Neuronal stem cell (in vitro differentiated cells): ENCODE results near the gene ARHGEF17.

Source experiments
- DNase-seq: peaks from one replicate; pipeline ENCODE4 v3.0.0-alpha.2; 2013; ENCODE audit warnings: low spot score
- H2AFZ ChIP-seq: one replicate; pipeline ENCODE4 v1.6.1; 2013; ENCODE audit warnings: mild to moderate bottlenecking, low read length, inconsistent platforms
- H2AK5ac ChIP-seq: 2 replicates; pipeline ENCODE4 v1.6.1; 2013; ENCODE audit warnings: low read depth, mild to moderate bottlenecking, inconsistent platforms, low read length, moderate library complexity, mixed read lengths
- H2BK120ac ChIP-seq: 2 replicates; pipeline ENCODE4 v1.6.1; 2013; ENCODE audit warnings: low read depth, mild to moderate bottlenecking, inconsistent platforms, low read length, moderate library complexity, mixed read lengths
- H2BK12ac ChIP-seq: one replicate; pipeline ENCODE4 v1.6.1; 2013; ENCODE audit warnings: low read length, inconsistent platforms
- H2BK15ac ChIP-seq: 2 replicates; pipeline ENCODE4 v1.6.1; 2013; ENCODE audit warnings: mild to moderate bottlenecking, low read length, inconsistent platforms, mixed read lengths
- H2BK5ac ChIP-seq: one replicate; pipeline ENCODE4 v1.6.1; 2013; ENCODE audit warnings: inconsistent platforms, mild to moderate bottlenecking, low read length, moderate library complexity
- H3K14ac ChIP-seq: one replicate; pipeline ENCODE4 v1.6.1; 2013; ENCODE audit warnings: low read length, inconsistent platforms
- H3K18ac ChIP-seq: 2 replicates; pipeline ENCODE4 v1.6.1; 2013; ENCODE audit warnings: low read length, inconsistent platforms
- H3K23ac ChIP-seq: 2 replicates; pipeline ENCODE4 v1.6.1; 2013; ENCODE audit warnings: low read depth, mild to moderate bottlenecking, mixed read lengths, low read length, inconsistent platforms; ENCODE audit not compliant: poor library complexity
- H3K27ac ChIP-seq: replicated peaks from 3 replicates; pipeline ENCODE4 v1.5.1; 2013; ENCODE audit warnings: low read length, inconsistent platforms
- H3K27me3 ChIP-seq, 3 experiments: 2 replicates each; pipeline ENCODE4 v1.6.1; 2013; ENCODE audit warnings: low read length in 3 of 3, mild to moderate bottlenecking in 2 of 3, inconsistent platforms in 1 of 3, low read depth in 1 of 3, mixed read lengths in 1 of 3, moderate library complexity in 1 of 3; ENCODE audit not compliant: control insufficient read depth in 3 of 3, insufficient read depth in 3 of 3
- H3K36me3 ChIP-seq, 2 donors: replicated peaks in 1 of 2; 2 replicates each; pipeline ENCODE4 v1.6.1; 2013; ENCODE audit warnings: low read length in 2 of 2; ENCODE audit not compliant: control insufficient read depth in 2 of 2, insufficient read depth in 2 of 2
- H3K4ac ChIP-seq: 2 replicates; pipeline ENCODE4 v1.6.1; 2013; ENCODE audit warnings: inconsistent platforms, mild to moderate bottlenecking, low read length, moderate library complexity
- H3K4me1 ChIP-seq, 2 donors: 1 replicate in 1 of 2; 2 replicates in 1 of 2; pipeline ENCODE4 v1.6.1; 2013; ENCODE audit warnings: low read length in 2 of 2, low read depth in 1 of 2; ENCODE audit not compliant: control insufficient read depth in 2 of 2, insufficient read depth in 1 of 2
- H3K4me2 ChIP-seq: one replicate; pipeline ENCODE4 v1.6.1; 2013; ENCODE audit warnings: mild to moderate bottlenecking, low read length, inconsistent platforms; ENCODE audit not compliant: insufficient read depth, poor library complexity, severe bottlenecking
- H3K4me3 ChIP-seq, 2 donors: 2 replicates each; pipeline ENCODE4 v1.5.1; 2013; ENCODE audit warnings: low read length in 2 of 2, mild to moderate bottlenecking in 2 of 2, inconsistent platforms in 1 of 2, moderate library complexity in 1 of 2
- H3K79me1 ChIP-seq: one replicate; pipeline ENCODE4 v1.6.1; 2013; ENCODE audit warnings: low read depth, mild to moderate bottlenecking, inconsistent platforms, low read length, moderate library complexity
- H3K9ac ChIP-seq: one replicate; pipeline ENCODE4 v1.6.1; 2013; ENCODE audit warnings: mild to moderate bottlenecking, low read depth, low read length, inconsistent platforms; ENCODE audit not compliant: poor library complexity
- H3K9me3 ChIP-seq, 2 donors: replicated peaks in 1 of 2; 2 replicates each; pipeline versions ENCODE3 to v1.6.1; 2013; ENCODE audit warnings: low read length in 2 of 2, mild to moderate bottlenecking in 2 of 2, inconsistent platforms in 1 of 2, low read depth in 1 of 2, mixed read lengths in 1 of 2, moderate library complexity in 1 of 2; ENCODE audit not compliant: control insufficient read depth in 2 of 2, insufficient read depth in 1 of 2
- H4K8ac ChIP-seq: one replicate; pipeline ENCODE4 v1.6.1; 2013; ENCODE audit warnings: low read depth, mild to moderate bottlenecking, inconsistent platforms, low read length, moderate library complexity
- H4K91ac ChIP-seq: one replicate; pipeline ENCODE4 v1.6.1; 2013; ENCODE audit warnings: low read length, low read depth, mild to moderate bottlenecking, inconsistent platforms; ENCODE audit not compliant: poor library complexity
- WGBS, 2 donors: extraction: QIAGEN DNeasy Blood & Tissue Kit; methylation state at CpG; one replicate each; pipeline ENCODE4 v1.1.7; 2013; ENCODE audit warnings: missing lambda C conversion rate in 2 of 2, mixed read lengths in 1 of 2; ENCODE audit not compliant: insufficient read length in 2 of 2, insufficient replicate concordance in 1 of 2; ENCODE audit errors: extremely low coverage in 2 of 2; 5-methylcytosine and 5-hydroxymethylcytosine counted together

ARHGEF17 gene

GRCh38 chr11:73307323-73308002, 613 bp upstream of the ARHGEF17 start:
- no peaks in the 10 kb centered on the region for H3K27me3 ChIP-seq
- DNase-seq = peak; percentile 99
- no CpG with 5 or more reads among the region's 56 CpGs for WGBS, 2 donors
- H4K8ac ChIP-seq = no peak overlapping the region
- peak overlapping the region; percentile 100 for H3K27ac ChIP-seq
- peak overlapping the region; percentile 100 for H3K14ac ChIP-seq
- H3K36me3 ChIP-seq = peaks cover 6 to 24% of the 10 kb centered on the region in 2 donors
- no peak overlapping the region for H2BK15ac ChIP-seq
- H2AFZ ChIP-seq = peak overlapping the region; percentile 88
- peak overlapping the region; percentile 57 to 87 for H3K4me3 ChIP-seq
- peak overlapping the region; percentile 100 for H2BK120ac ChIP-seq
- H2AK5ac ChIP-seq = peak overlapping the region; percentile 50
- H4K91ac ChIP-seq = peak overlapping the region; percentile 75
- H3K9ac ChIP-seq = peak overlapping the region; percentile 98
- H3K23ac ChIP-seq = peak overlapping the region; percentile 99
- peaks cover 20 to 34% of the 10 kb centered on the region in 2 donors for H3K4me1 ChIP-seq
- H3K79me1 ChIP-seq = peaks cover 24% of the 10 kb centered on the region
- H3K4me2 ChIP-seq = peak overlapping the region; percentile 100
- H3K9me3 ChIP-seq = peaks cover 1 to 11% of the 10 kb centered on the region in 2 donors
- H3K18ac ChIP-seq = peak overlapping the region; percentile 100
- H3K4ac ChIP-seq = peak overlapping the region; percentile 100
- peak overlapping the region; percentile 97 for H2BK12ac ChIP-seq
- H2BK5ac ChIP-seq = peak overlapping the region; percentile 100

- Histone ChIP-seq H3K23ac (peak overlapping the region; percentile 74), H2AFZ (peak overlapping the region; percentile 88), H4K8ac (no peak overlapping the region), H3K36me3 (peaks cover 12 to 39% of the 10 kb centered on the region in 2 donors), H4K91ac (peak overlapping the region; percentile 86), H2BK120ac (peak overlapping the region; percentile 82), H2AK5ac (peak overlapping the region; percentile 87), H3K27ac (peak overlapping the region; percentile 100), H2BK15ac (peak overlapping the region; percentile 82), H3K4me1 (peaks cover 32 to 51% of the 10 kb centered on the region in 2 donors), H3K14ac (peak overlapping the region; percentile 67), H3K4me3 (peak overlapping the region; percentile 57 to 94), H2BK12ac (peak overlapping the region; percentile 5), H3K18ac (peak overlapping the region; percentile 99), H3K27me3 (no peaks in the 10 kb centered on the region), H3K9me3 (peaks cover 0 to 11% of the 10 kb centered on the region in 2 donors), H3K4me2 (peak overlapping the region; percentile 93), H3K79me1 (peaks cover 36% of the 10 kb centered on the region), H3K9ac (peak overlapping the region; percentile 97), H3K4ac (peak overlapping the region; percentile 92), H2BK5ac (peak overlapping the region; percentile 100)
- peak; percentile 78 for DNase-seq
- WGBS, 2 donors = no CpG with 5 or more reads among the region's 78 CpGs
Measured at GRCh38 chr11:73308961-73309919, 1.2 kb downstream of the ARHGEF17 start.

DNA sequence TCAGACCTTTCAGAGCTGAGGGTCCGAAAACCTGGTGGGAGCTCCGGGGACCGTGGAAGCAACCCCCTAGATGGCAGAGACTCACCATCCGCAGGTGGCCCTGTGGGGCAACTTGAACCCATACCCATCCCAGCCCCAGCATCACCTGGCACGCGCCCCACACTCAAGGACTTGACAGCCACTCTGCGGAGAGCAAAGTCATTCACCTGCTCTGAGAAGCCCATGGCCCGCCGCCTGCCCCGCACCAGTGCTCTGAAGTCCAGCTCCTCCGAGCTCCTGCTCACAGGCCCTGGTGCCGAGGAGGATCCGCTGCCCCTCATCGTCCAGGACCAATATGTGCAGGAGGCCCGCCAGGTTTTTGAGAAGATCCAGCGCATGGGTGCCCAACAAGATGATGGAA, 2.0 kb downstream of the ARHGEF17 start:
- no peak overlapping the region for H2AFZ ChIP-seq
- no peak overlapping the region for H3K4ac ChIP-seq
- DNase-seq = no peak
- H2BK12ac ChIP-seq = no peak overlapping the region
- H3K9ac ChIP-seq = peak overlapping the region; percentile 57
- H3K14ac ChIP-seq = no peak overlapping the region
- peaks cover 38% of the 10 kb centered on the region for H3K79me1 ChIP-seq
- H2BK120ac ChIP-seq = no peak overlapping the region
- H4K91ac ChIP-seq = no peak overlapping the region
- peaks cover 12 to 47% of the 10 kb centered on the region in 2 donors for H3K36me3 ChIP-seq
- H3K4me2 ChIP-seq = peak overlapping the region; percentile 93
- no peak overlapping the region for H2BK15ac ChIP-seq
- H2AK5ac ChIP-seq = no peak overlapping the region
- no CpG with 5 or more reads among the region's 16 CpGs for WGBS, 2 donors
- H3K18ac ChIP-seq = peak overlapping the region; percentile 27
- H4K8ac ChIP-seq = no peak overlapping the region
- peak overlapping the region; percentile 57 to 94 for H3K4me3 ChIP-seq
- no peak overlapping the region for H3K27ac ChIP-seq
- H2BK5ac ChIP-seq = peak overlapping the region; percentile 26
- peak overlapping the region; percentile 44 for H3K23ac ChIP-seq
- H3K27me3 ChIP-seq = no peaks in the 10 kb centered on the region
- H3K4me1 ChIP-seq = peaks cover 40 to 59% of the 10 kb centered on the region in 2 donors
- peaks cover 0 to 11% of the 10 kb centered on the region in 2 donors for H3K9me3 ChIP-seq
